IPS-20b (cell line): ENCODE results near the gene CYB5R3.
"Not testable (repeated sequence)": the region's sequence is repeated elsewhere in the genome, so short reads cannot be mapped to it uniquely, and the experiment has no call there.

ENCODE experiments used
- H3K27ac ChIP-seq: one replicate; pipeline ENCODE4 v1.5.1; 2013; ENCODE audit warnings: low read length
- H3K27me3 ChIP-seq: 2 replicates; pipeline ENCODE4 v1.6.1; 2013; ENCODE audit warnings: mild to moderate bottlenecking, low read length, inconsistent platforms; ENCODE audit not compliant: insufficient read depth
- H3K36me3 ChIP-seq: 2 replicates; pipeline ENCODE4 v1.6.1; 2013; ENCODE audit warnings: low read depth, mild to moderate bottlenecking, inconsistent platforms, low read length, moderate library complexity; ENCODE audit not compliant: insufficient read depth
- H3K4me1 ChIP-seq: 2 replicates; pipeline ENCODE4 v1.6.1; 2013; ENCODE audit warnings: mild to moderate bottlenecking, control low read depth, inconsistent platforms, low read length, moderate library complexity; ENCODE audit not compliant: insufficient read depth
- H3K4me3 ChIP-seq: 2 replicates; pipeline ENCODE4 v1.5.1; 2013; ENCODE audit warnings: mild to moderate bottlenecking, low read length, inconsistent platforms
- H3K9ac ChIP-seq: 2 replicates; pipeline ENCODE4 v1.6.1; 2013; ENCODE audit warnings: low read depth, mild to moderate bottlenecking, inconsistent platforms, low read length, moderate library complexity
- H3K9me3 ChIP-seq: 2 replicates; pipeline ENCODE4 v1.6.1; 2013; ENCODE audit warnings: mild to moderate bottlenecking, low read depth, low read length, inconsistent platforms; ENCODE audit not compliant: insufficient read depth

The CYB5R3 gene

DNA sequence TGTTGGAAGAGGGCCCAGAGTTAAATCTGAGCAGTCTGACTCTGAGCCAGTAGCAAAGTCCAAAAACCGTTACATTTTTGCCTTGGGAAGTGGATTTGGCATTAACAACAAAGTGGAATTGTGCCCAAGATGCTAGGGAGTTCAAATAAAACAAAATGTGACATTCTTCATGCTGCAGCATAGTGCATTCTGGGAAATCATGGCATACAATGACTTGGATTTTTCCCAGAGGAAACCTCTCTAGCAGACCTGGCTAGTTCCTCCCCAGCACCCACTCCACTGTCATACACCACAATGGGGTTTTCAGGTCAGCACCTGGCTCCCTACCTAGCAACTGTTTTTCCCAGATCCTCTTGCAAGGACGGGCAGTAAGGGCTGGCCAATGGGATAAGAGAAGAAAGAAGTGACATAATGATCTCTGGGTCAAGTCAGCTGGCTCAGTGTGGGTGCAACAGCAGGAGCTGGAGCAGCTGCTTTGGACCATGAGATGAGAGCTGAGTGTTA is 24.8 kb upstream of the CYB5R3 start:
- Histone ChIP-seq H3K4me3 (no peak overlapping the region), H3K27me3 (no peaks in the 10 kb centered on the region), H3K27ac (no peak overlapping the region), H3K36me3 (no peaks in the 10 kb centered on the region), H3K4me1 (no peaks in the 10 kb centered on the region), H3K9me3 (peaks cover 8% of the 10 kb centered on the region; the same call in 1 of the 2 replicates), H3K9ac (no peak overlapping the region)

DNA sequence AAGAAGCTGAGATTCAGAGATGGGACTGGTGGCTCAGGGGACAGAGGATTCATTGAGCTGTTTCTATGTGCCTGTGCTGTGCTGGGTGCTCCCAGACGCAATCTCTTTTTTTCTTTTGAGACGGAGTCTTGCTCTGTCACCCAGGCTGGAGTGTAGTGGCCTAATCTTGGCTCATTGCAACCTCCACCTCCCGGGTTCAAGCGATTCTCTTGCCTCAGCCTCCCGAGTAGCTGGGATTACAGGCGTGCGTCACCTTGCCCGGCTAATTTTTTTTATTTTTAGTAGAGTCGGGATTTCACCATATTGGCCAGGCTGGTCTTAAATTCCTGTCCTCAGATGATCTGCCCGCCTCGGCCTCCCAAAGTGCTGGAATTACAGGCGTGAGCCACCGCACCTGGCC is 23.9 kb upstream of the CYB5R3 start:
- not testable (repeated sequence) for H3K27ac ChIP-seq, H3K4me3 ChIP-seq, H3K4me1 ChIP-seq, H3K9ac ChIP-seq, H3K36me3 ChIP-seq, H3K9me3 ChIP-seq, H3K27me3 ChIP-seq

DNA sequence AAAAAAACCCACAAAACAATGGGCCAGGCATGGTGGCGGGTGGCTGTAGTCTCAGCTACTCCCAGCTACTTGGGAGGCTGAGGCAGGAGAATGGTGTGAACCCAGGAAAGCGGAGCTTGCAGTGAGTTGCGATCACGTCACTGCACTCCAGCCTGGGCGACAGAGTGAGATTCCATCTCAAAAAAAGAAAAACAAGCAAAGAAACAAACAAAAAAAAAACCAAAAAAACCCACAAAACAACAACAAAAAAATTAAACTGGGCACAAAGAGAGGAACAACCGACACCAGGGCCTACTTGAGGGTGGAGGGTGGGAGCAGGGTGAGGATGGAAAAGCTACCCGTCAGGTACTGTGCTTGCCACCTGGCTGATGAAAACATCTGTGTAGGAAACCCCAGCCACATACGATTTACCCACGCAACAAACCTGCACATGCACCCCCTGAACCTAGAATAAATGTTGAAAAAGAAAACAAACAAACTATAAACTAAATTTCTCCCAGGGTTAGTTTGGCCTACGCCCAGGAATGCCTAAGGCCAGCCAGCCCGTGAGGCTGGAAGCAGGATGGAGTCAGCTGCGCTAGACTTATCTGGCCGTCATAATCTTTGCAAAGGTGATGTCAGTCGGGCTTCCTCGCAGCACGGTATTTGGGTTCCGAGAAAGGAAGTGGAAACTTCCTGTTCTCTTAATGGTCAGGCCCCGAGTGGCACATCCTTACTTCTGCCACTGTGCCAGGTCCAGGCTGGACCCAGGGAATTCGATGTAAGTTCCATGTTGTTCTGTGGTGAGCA is 21.9 kb upstream of the CYB5R3 start:
- H3K9ac ChIP-seq, result no peak overlapping the region
- no peaks in the 10 kb centered on the region for H3K36me3 ChIP-seq
- no peak overlapping the region for H3K4me3 ChIP-seq
- H3K4me1 ChIP-seq, result no peaks in the 10 kb centered on the region
- H3K27ac ChIP-seq, result no peak overlapping the region
- H3K27me3 ChIP-seq, result no peaks in the 10 kb centered on the region
- H3K9me3 ChIP-seq, result no peaks in the 10 kb centered on the region

DNA sequence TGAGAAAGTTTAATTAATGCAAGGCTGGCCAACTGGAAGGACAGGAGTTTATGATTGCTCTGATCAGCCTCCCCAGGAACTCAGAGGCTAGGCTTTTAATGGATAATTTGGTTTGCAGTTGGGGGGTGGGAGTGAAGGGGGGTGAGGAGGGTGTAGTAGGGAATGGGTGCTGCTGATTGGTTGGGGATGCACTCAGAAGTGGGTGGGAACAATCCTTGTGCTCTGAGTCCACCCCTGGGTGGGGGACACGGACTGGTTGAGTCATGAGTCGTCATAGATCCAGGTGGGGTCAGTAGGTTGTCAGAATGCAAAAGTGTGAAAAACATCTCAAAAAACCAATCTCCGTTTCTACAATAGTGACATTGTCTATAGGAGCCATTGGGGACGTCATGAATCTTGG is 20.9 kb upstream of the CYB5R3 start:
- no peak overlapping the region for H3K9ac ChIP-seq
- H3K27me3 ChIP-seq, result no peaks in the 10 kb centered on the region
- no peaks in the 10 kb centered on the region for H3K4me1 ChIP-seq
- no peak overlapping the region for H3K4me3 ChIP-seq
- no peaks in the 10 kb centered on the region for H3K9me3 ChIP-seq
- no peak overlapping the region for H3K27ac ChIP-seq
- H3K36me3 ChIP-seq, result no peaks in the 10 kb centered on the region

DNA sequence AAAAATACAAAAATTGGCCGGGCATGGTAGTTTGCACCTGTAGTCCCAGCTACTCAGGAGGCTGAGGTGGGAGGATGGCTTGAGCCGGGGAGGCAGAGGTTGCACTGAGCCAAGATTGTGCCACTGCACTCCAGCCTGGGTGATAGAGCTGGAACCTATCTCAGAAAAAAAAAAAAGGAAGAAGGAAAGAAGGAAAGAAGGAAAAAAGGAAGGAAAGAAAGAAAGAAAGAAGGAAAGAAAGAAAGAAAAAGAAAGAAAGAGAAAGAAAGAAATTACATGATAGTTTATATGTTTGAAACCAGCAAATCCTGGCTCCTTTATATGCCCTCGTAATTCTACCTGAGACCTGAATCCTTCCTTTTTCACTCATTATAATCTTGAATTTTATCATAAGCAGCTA is 17.2 kb upstream of the CYB5R3 start:
- peaks cover 16% of the 10 kb centered on the region for H3K27me3 ChIP-seq
- not testable (repeated sequence) for H3K9ac ChIP-seq, H3K4me3 ChIP-seq, H3K9me3 ChIP-seq, H3K4me1 ChIP-seq, H3K27ac ChIP-seq, H3K36me3 ChIP-seq

DNA sequence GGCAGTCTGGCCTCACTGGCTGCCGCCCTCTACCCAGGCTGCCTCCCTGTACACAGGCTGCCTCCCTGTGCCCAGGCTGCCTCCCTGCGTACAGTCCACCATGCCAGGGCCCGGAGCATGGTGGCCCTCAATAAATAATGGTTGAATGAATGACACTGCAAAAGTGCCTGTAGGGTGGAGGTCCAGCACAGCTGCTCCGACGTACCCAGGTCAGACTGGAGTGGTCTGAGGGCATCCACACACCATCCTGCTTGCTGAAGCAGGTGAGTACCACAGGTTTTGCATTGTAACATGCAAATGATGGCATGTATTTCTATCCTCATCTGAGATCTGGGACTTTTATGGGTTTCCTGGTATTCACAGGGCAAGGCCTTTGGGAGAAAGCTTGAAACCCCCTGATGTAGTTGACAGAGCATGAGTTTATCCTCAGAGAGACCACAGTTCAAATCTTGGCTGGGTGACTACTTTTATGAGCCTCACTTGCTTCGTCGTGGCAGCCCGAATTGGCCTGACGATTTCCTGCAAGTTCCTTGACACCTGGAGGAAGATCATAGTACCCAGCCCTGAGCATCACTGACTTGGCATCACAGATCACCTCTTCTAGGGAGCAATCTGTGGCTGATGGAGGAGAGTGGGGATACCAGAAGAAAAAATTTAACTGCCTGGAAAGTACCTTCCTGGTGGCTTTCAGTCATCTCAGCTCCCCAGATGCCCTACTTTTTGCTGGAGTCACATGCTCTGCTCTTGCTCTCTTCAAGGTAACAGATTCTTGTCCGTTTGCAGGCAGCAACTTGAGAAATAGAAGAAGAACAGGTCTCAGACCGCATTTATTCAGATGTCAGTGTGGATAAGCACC is 16.0 kb upstream of the CYB5R3 start:
- H3K4me3 ChIP-seq, result no peak overlapping the region
- no peaks in the 10 kb centered on the region for H3K36me3 ChIP-seq
- H3K9ac ChIP-seq, result no peak overlapping the region
- H3K27ac ChIP-seq, result no peak overlapping the region
- no peaks in the 10 kb centered on the region for H3K9me3 ChIP-seq
- peaks cover 16% of the 10 kb centered on the region for H3K27me3 ChIP-seq
- H3K4me1 ChIP-seq, result no peaks in the 10 kb centered on the region

DNA sequence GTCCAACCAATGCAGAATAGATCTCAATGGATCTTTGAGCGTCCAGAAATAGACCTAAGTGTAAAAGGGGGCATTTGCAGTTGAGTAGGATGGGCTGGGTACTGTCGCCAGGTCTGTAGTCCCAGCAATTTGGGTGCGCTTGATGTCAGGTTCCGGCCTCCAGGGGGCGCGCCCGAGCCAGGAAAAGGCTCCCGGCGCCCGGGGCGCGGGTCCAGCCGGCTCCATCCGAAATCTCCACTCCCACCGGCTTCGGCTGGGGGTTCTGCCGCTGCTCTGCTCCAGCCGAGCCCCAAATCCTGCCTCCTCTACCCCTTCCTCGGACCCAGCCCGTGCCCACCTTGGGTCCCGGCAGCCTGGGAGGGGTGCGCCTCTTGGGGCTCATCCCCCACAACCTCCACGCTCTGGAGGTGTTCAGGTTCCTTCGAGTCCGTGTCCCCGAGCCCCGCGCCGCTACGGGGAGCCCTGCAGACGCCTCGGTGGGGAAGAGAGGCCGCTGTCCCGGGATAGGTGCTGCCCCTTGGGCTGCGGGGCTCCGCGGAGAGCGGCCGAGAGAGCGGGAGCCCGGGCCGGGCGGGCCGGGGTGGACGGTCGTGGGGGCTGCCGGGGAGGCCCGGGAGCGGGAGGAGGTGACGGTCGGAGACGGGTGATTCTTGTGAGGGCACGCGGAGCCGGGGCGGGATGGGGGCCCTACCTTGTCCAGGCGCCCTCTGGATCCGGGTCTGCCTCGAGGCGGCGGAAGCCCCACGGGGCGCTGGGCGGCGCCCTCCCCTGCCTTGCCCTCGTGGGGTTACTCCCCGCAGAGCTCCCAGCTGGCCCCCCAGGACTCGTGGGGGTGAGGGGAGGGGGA is 13.0 kb upstream of the CYB5R3 start:
- Histone ChIP-seq H3K9me3 (no peaks in the 10 kb centered on the region), H3K4me1 (no peaks in the 10 kb centered on the region)

DNA sequence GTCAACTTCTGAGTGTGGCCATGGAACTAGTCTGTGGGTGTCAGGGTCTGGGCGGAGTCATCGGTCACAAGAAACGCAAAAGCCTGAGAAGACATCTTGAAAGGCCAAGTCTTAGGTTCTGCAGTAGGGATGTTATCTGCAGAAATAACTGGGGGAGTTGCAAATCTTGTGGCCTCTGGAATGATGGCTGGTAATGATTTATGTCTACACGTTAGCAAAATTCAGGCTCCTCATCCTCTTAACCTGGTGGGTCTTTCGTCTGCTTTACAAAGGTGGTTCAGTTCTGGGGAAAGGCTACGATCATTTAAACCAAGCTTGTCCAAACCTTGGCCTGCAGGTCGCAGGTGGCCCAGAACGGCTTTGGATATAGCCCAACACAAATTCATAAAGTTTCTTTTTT is 7.4 kb upstream of the CYB5R3 start:
- H3K9ac ChIP-seq, result no peak overlapping the region
- no peaks in the 10 kb centered on the region for H3K9me3 ChIP-seq
- no peaks in the 10 kb centered on the region for H3K4me1 ChIP-seq
- H3K36me3 ChIP-seq, result no peaks in the 10 kb centered on the region
- no peaks in the 10 kb centered on the region for H3K27me3 ChIP-seq
- no peak overlapping the region for H3K4me3 ChIP-seq
- no peak overlapping the region for H3K27ac ChIP-seq

More for the DNA sequence above, 13.0 kb upstream of the CYB5R3 start:
- peaks cover 16% of the 10 kb centered on the region for H3K27me3 ChIP-seq
- peak overlapping the region; percentile 51; the same call in 1 of the 2 replicates for H3K9ac ChIP-seq
- no peaks in the 10 kb centered on the region for H3K36me3 ChIP-seq
- H3K4me3 ChIP-seq, result peak overlapping the region; percentile 75
- H3K27ac ChIP-seq, result no peak overlapping the region

DNA sequence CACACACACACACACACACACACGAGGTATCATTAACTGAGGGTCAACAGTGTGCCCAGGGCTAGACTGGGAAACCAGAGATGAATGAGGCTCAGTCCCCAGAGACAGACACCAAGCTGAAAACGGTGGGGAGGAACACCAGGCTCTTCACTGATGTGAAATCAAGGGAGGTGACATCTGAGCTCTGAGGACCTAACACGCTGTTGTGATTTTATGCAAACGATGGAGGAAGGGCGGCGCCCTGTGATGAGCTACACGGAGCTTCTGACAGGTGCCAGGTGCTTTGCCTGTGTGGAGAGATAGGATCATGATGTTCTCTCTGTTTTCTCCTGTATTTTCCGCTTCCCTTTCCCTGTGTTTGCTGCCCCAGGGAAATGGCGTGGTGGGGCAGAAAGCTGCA is 6.5 kb upstream of the CYB5R3 start:
- H3K27ac ChIP-seq, result no peak overlapping the region

DNA sequence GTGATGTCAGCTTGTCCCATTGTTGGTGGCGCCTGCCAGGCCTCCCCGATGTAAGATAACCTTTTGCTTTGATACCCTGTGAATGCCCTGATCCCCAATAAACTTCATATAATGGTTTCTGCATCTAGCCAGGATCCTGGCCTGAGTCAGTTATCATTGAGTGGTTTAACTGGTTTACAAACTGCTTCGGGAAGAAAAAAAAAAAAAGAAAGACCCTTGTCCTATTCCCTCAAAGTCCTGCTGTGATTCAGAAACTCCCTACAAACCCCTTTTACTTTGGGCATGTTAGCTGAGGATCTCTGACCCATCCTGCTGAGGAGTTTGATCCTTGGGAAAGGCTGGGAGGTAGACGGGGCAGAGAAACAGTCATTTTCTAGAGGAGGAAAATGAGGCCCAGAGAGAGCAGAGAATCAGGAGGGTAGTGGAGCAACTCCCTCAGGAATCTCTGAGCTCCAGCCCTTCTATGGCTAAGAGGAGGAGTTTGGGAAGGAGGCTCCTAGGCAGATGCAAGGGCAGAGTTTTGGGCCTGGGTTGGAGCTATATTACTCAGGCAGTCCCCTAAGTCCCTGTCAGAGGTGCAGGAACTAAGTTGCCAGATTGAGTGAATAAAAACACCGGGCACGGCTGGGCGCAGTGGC is 5.4 kb upstream of the CYB5R3 start:
- Histone ChIP-seq H3K27me3 (no peaks in the 10 kb centered on the region), H3K4me3 (no peak overlapping the region), H3K36me3 (no peaks in the 10 kb centered on the region), H3K27ac (no peak overlapping the region), H3K9me3 (no peaks in the 10 kb centered on the region), H3K9ac (no peak overlapping the region), H3K4me1 (no peaks in the 10 kb centered on the region)

More for the DNA sequence above, 6.5 kb upstream of the CYB5R3 start:
- Histone ChIP-seq H3K36me3 (no peaks in the 10 kb centered on the region), H3K9ac (no peak overlapping the region), H3K4me3 (no peak overlapping the region), H3K9me3 (no peaks in the 10 kb centered on the region), H3K4me1 (no peaks in the 10 kb centered on the region), H3K27me3 (no peaks in the 10 kb centered on the region)

DNA sequence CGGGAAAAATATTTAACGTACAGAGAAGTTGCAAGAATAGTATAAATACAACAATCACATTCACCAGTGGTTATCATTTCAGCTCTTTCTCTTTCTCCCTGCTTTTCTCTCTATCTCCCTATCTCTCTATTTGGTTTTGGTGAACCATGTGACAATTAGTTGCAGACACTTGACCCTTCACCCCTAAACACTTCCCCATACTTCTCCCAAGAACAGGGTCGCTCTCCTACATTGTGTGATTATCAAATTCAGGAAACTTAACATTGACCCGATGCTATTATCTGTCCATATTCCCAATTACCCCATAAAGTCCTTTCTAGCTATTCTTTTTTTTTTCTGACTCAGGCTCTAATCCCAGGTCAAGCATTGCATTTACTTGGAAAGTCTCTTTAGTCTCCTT is 4.8 kb upstream of the CYB5R3 start:
- no peaks in the 10 kb centered on the region for H3K27me3 ChIP-seq
- H3K4me1 ChIP-seq, result no peaks in the 10 kb centered on the region
- H3K36me3 ChIP-seq, result no peaks in the 10 kb centered on the region
- no peak overlapping the region for H3K9ac ChIP-seq
- no peaks in the 10 kb centered on the region for H3K9me3 ChIP-seq
- no peak overlapping the region for H3K4me3 ChIP-seq
- H3K27ac ChIP-seq, result no peak overlapping the region
